H9 (cell line): ENCODE data around the gene PDPK1. TPM values are rescaled to one million over a fixed set of nuclear protein-coding genes. Genes with fewer than 3 reads are reported as not detected.
"Not testable (repeated sequence)": the region's sequence is repeated elsewhere in the genome, so short reads cannot be mapped to it uniquely, and the experiment has no call there.

Experiments
- DNase-seq: peaks from one replicate; pipeline ENCODE4 v3.0.0-alpha.2; 2017
- H2AFZ ChIP-seq: one replicate; pipeline ENCODE4 v1.6.1; 2013; ENCODE audit warnings: mild to moderate bottlenecking, low read length, control low read depth, moderate library complexity
- H2AK5ac ChIP-seq: 2 replicates; pipeline ENCODE4 v1.6.1; 2013; ENCODE audit warnings: low read length, control low read depth, mixed read lengths; ENCODE audit not compliant: insufficient read length
- H2BK120ac ChIP-seq: one replicate; pipeline ENCODE4 v1.6.1; 2013; ENCODE audit warnings: low read depth, mild to moderate bottlenecking, low read length, control low read depth, inconsistent platforms; ENCODE audit not compliant: poor library complexity, severe bottlenecking
- H2BK12ac ChIP-seq: 2 replicates; pipeline ENCODE4 v1.6.1; 2013; ENCODE audit warnings: low read length, control low read depth, mixed read lengths, low read depth; ENCODE audit not compliant: insufficient read length
- H2BK15ac ChIP-seq: 2 replicates; pipeline ENCODE4 v1.6.1; 2013; ENCODE audit warnings: low read depth, low read length, control low read depth
- H2BK20ac ChIP-seq: one replicate; pipeline ENCODE4 v1.6.1; 2013; ENCODE audit warnings: low read depth, mild to moderate bottlenecking, low read length, control low read depth, inconsistent platforms; ENCODE audit not compliant: poor library complexity, severe bottlenecking
- H2BK5ac ChIP-seq: 2 replicates; pipeline ENCODE4 v1.6.1; 2013; ENCODE audit warnings: low read length, control low read depth, mixed read lengths; ENCODE audit not compliant: insufficient read length
- H3K14ac ChIP-seq: 2 replicates; pipeline ENCODE4 v1.6.1; 2013; ENCODE audit warnings: low read length, control low read depth; ENCODE audit not compliant: insufficient read depth
- H3K18ac ChIP-seq: 2 replicates; pipeline ENCODE4 v1.6.1; 2013; ENCODE audit warnings: low read depth, mild to moderate bottlenecking, mixed read lengths, low read length, control low read depth; ENCODE audit not compliant: insufficient read length
- H3K23ac ChIP-seq: 2 replicates; pipeline ENCODE4 v1.6.1; 2013; ENCODE audit warnings: low read length, control low read depth, mixed read lengths, low read depth; ENCODE audit not compliant: insufficient read length
- H3K23me2 ChIP-seq: 2 replicates; pipeline ENCODE4 v1.6.1; 2013; ENCODE audit warnings: low read depth, mild to moderate bottlenecking, mixed read lengths, low read length, control low read depth; ENCODE audit not compliant: insufficient read length, poor library complexity, severe bottlenecking
- H3K27ac ChIP-seq: 2 replicates; pipeline ENCODE4 v1.5.1; 2013; ENCODE audit warnings: low read length, control low read depth, mixed read lengths, low read depth; ENCODE audit not compliant: insufficient read length
- H3K27me3 ChIP-seq: 2 replicates; pipeline ENCODE4 v1.6.1; 2013; ENCODE audit warnings: low read length, control low read depth, inconsistent platforms; ENCODE audit not compliant: insufficient read depth
- H3K4ac ChIP-seq: 2 replicates; pipeline ENCODE4 v1.6.1; 2013; ENCODE audit warnings: low read depth, mild to moderate bottlenecking, control low read depth, inconsistent platforms, low read length, moderate library complexity
- H3K4me1 ChIP-seq: 2 replicates; pipeline ENCODE4 v1.6.1; 2013; ENCODE audit warnings: low read length, control low read depth, inconsistent platforms; ENCODE audit not compliant: insufficient read depth
- H3K4me2 ChIP-seq: 2 replicates; pipeline ENCODE4 v1.6.1; 2013; ENCODE audit warnings: low read length, control low read depth, mixed read lengths; ENCODE audit not compliant: insufficient read length, insufficient read depth
- H3K56ac ChIP-seq: 2 replicates; pipeline ENCODE4 v1.6.1; 2013; ENCODE audit warnings: low read depth, mild to moderate bottlenecking, mixed read lengths, low read length, control low read depth; ENCODE audit not compliant: insufficient read length
- H3K79me1 ChIP-seq: 2 replicates; pipeline ENCODE4 v1.6.1; 2013; ENCODE audit warnings: low read depth, mild to moderate bottlenecking, moderate library complexity, low read length, control low read depth, inconsistent platforms; ENCODE audit not compliant: insufficient read depth, poor library complexity, severe bottlenecking
- H3K79me2 ChIP-seq: 2 replicates; pipeline ENCODE4 v1.6.1; 2013; ENCODE audit warnings: low read length, control low read depth, inconsistent platforms; ENCODE audit not compliant: insufficient read depth
- H3K9ac ChIP-seq: 2 replicates; pipeline ENCODE4 v1.6.1; 2013; ENCODE audit warnings: low read length, control low read depth, mixed read lengths; ENCODE audit not compliant: insufficient read length; ENCODE audit errors: extremely low read depth
- H3K9me3 ChIP-seq: one replicate; pipeline ENCODE4 v1.6.1; 2013; ENCODE audit warnings: low read depth, low read length, inconsistent platforms; ENCODE audit not compliant: control insufficient read depth
- H3T11ph ChIP-seq: one replicate; pipeline ENCODE4 v1.6.1; 2013; ENCODE audit warnings: mild to moderate bottlenecking, low read length, control low read depth, inconsistent platforms
- H4K20me1 ChIP-seq: one replicate; pipeline ENCODE4 v1.6.1; 2013; ENCODE audit not compliant: control insufficient read depth, insufficient read length, insufficient read depth
- H4K5ac ChIP-seq: 2 replicates; pipeline ENCODE4 v1.6.1; 2013; ENCODE audit warnings: low read depth, mild to moderate bottlenecking, mixed read lengths, low read length, control low read depth; ENCODE audit not compliant: insufficient read length
- H4K8ac ChIP-seq: replicated peaks from 2 replicates; pipeline ENCODE4 v1.6.1; 2013; ENCODE audit warnings: low read length, control low read depth, mixed read lengths, low read depth; ENCODE audit not compliant: insufficient read length
- H4K91ac ChIP-seq: 2 replicates; pipeline ENCODE4 v1.6.1; 2013; ENCODE audit warnings: low read depth, mild to moderate bottlenecking, moderate library complexity, mixed read lengths, low read length, control low read depth; ENCODE audit not compliant: insufficient read length
- H3K27ac Mint-ChIP-seq, 3 experiments: 2 replicates in 2 of 3; 3 replicates in 1 of 3; pipeline ENCODE4 v1.8.0; 2020 to 2021; ENCODE audit warnings: mixed read lengths in 3 of 3, mild to moderate bottlenecking in 1 of 3, moderate library complexity in 1 of 3
- H3K27me3 Mint-ChIP-seq: 2 replicates; pipeline ENCODE4 v1.8.0; 2021; ENCODE audit warnings: low read depth, mild to moderate bottlenecking, moderate library complexity, mixed read lengths
- H3K36me3 Mint-ChIP-seq, 3 experiments: 2 replicates in 2 of 3; 3 replicates in 1 of 3; pipeline ENCODE4 v1.8.0; 2020 to 2021; ENCODE audit warnings: low read depth in 3 of 3, mixed read lengths in 3 of 3; ENCODE audit not compliant: insufficient read depth in 1 of 3
- H3K4me1 Mint-ChIP-seq, 2 experiments: 2 replicates each; pipeline ENCODE4 v1.8.0; 2020; ENCODE audit warnings: mixed read lengths in 2 of 2
- H3K4me3 Mint-ChIP-seq, 2 experiments: 2 replicates in 1 of 2; 3 replicates in 1 of 2; pipeline ENCODE4 v1.8.0; 2020 to 2021; ENCODE audit warnings: mild to moderate bottlenecking in 2 of 2, mixed read lengths in 2 of 2, moderate library complexity in 1 of 2
- H3K9me3 Mint-ChIP-seq, 2 experiments: 2 replicates in 1 of 2; 3 replicates in 1 of 2; pipeline ENCODE4 v1.8.0; 2020; ENCODE audit warnings: mild to moderate bottlenecking in 2 of 2, mixed read lengths in 2 of 2, moderate library complexity in 1 of 2
- WGBS: extraction: QIAGEN DNeasy Blood & Tissue Kit; methylation state at CpG from one replicate; pipeline ENCODE4 v1.1.7; 2013; ENCODE audit warnings: missing lambda C conversion rate, low lambda C conversion rate, mixed read lengths; ENCODE audit not compliant: insufficient read length; ENCODE audit errors: extremely low coverage; 5-methylcytosine and 5-hydroxymethylcytosine counted together
- total RNA-seq: library from RNA; stranded (reverse); gene quantifications from 2 replicates; pipeline ENCODE4 v1.2.1, GENCODE V29; 2021

The PDPK1 gene
- total RNA-seq, 1 experiment from 2014 or later, result 32.8 TPM

DNA sequence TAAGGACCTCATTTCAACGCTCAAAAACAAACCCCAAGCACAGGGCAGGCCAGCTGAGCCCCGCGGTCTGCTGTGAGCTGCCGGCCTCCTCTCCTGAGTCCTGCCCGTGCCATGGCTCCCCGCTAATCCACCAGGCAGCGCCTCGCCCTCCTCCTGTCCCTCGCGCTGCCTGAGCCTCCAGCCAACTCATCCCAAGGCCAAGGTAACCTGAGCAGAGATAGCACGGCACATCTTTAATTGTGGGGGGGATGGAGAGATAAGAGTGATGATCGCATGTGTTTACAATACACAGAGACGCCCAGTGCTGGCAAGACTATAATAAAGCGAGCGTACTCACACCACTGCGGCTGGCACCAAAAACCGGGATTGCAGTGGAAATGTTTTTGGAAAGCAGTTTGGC lies 104.7 kb downstream of the PDPK1 start:
- H2BK15ac ChIP-seq, DNase-seq, H3K27me3 ChIP-seq, H2BK20ac ChIP-seq, H3K18ac ChIP-seq, H3K4me2 ChIP-seq, H3K27ac Mint-ChIP-seq, H3K14ac ChIP-seq, H3K4me3 Mint-ChIP-seq, H2BK120ac ChIP-seq, H4K91ac ChIP-seq, H2AK5ac ChIP-seq, H3K23ac ChIP-seq, H4K5ac ChIP-seq, H3K9ac ChIP-seq, H3K27ac ChIP-seq, H3K9me3 ChIP-seq, H3K36me3 Mint-ChIP-seq, H3K4me1 Mint-ChIP-seq, H3K79me2 ChIP-seq, H4K20me1 ChIP-seq, H3K79me1 ChIP-seq, H3K56ac ChIP-seq, H3K4ac ChIP-seq, H3K4me1 ChIP-seq, H4K8ac ChIP-seq, H3K23me2 ChIP-seq, H2AFZ ChIP-seq, H2BK5ac ChIP-seq, H2BK12ac ChIP-seq, H3T11ph ChIP-seq, H3K9me3 Mint-ChIP-seq, H3K27me3 Mint-ChIP-seq: not testable (repeated sequence)
- WGBS, result no CpG with 5 or more reads among the region's 17 CpGs

DNA sequence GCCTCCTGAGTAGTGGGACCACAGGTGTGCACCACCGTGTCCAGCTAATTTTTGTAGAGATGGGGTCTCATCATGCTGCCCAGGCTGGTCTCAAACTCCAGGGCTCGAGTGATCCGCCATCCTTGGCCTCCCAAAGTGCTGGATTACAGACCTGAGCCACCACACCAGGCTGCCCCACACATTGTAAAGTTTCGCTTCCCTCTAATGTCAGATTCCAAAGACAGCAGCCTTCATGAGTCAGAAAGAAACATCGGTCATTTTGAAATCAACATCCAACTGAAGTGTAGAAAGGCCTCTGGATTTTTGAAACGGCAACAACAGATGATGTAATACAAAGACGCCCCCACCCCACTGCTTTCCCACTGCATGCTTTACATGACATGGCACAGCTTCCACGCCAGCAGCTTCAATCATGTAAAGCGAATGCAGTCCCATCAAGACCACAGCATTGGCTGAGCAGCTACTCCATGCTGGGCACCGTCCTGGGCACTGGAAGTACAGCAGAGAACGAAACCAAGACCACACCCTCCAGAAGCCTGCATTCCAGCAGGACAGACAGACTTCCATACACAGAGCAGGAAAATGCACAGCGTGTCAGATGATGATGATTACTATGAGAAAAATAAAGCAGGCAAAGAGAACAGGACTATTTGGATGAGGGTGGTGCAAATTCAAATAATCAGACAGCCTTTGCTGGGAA lies 107.1 kb downstream of the PDPK1 start:
- H3K4me2 ChIP-seq, H3K79me1 ChIP-seq, H2BK15ac ChIP-seq, H4K20me1 ChIP-seq, H3K14ac ChIP-seq, H3K4me1 Mint-ChIP-seq, H3K9me3 ChIP-seq, H3K18ac ChIP-seq, H3K27me3 ChIP-seq, H2BK12ac ChIP-seq, H3K23me2 ChIP-seq, H3K79me2 ChIP-seq, H2BK120ac ChIP-seq, H3K27ac Mint-ChIP-seq, H4K5ac ChIP-seq, H3K27me3 Mint-ChIP-seq, H3T11ph ChIP-seq, H3K27ac ChIP-seq, H4K91ac ChIP-seq, H3K4me1 ChIP-seq, H3K9me3 Mint-ChIP-seq, DNase-seq, H2BK20ac ChIP-seq, H2AK5ac ChIP-seq, H3K9ac ChIP-seq, H3K56ac ChIP-seq, H4K8ac ChIP-seq, H3K4ac ChIP-seq, H2AFZ ChIP-seq, H3K23ac ChIP-seq, H2BK5ac ChIP-seq, H3K36me3 Mint-ChIP-seq, H3K4me3 Mint-ChIP-seq: not testable (repeated sequence)
- WGBS, result no CpG with 5 or more reads among the region's 12 CpGs
